ENCODE measurements around the gene PUDP. TPM values are rescaled to one million over a fixed set of nuclear protein-coding genes. Genes with fewer than 3 reads are reported as not detected.
"Not testable (repeated sequence)": the region's sequence is repeated elsewhere in the genome, so short reads cannot be mapped to it uniquely, and the experiment has no call there.

The PUDP gene
- total and polyA plus RNA-seq, 2 experiments from 2014 or later, result 22.6 to 32.8 TPM

DNA sequence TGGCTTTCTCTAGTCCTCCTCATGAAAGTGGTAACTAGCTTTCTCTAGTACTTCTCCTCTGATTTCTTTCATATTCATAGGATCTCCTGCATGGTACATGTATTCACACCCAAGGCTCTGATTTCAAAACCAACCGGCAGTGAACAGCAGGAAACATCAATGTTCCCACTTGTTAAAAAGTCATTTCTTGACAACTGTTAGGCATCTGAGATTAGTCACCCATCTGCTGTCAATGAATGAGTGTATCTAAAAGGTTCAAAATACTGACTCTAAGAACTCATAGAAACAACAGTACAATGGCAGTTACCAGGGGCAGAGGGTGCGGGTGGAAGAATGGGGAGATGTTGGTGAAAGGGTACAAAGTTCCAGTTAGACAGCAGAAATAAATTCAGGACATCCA, 31.5 kb upstream of the PUDP start:
- 87% methylated on average over 2 of the region's 2 CpGs for WGBS (ENCODE audit: low lambda C conversion rate, missing lambda C conversion rate)
- Histone ChIP-seq H3K79me2 (no peaks in the 10 kb centered on the region), H3K4me3 (no peak overlapping the region), H3K27ac (no peak overlapping the region), H3K27me3 (no peaks in the 10 kb centered on the region), H3K9me2 (replicated peaks; ENCODE audit: insufficient read depth) (no peaks in the 10 kb centered on the region), H3K4me1 (ENCODE audit: insufficient read depth) (no peaks in the 10 kb centered on the region), H3K36me3 (replicated peaks; ENCODE audit: insufficient read depth, low read depth) (no peaks in the 10 kb centered on the region), H2AFZ (no peak overlapping the region), H3K9me3 (ENCODE audit: low read depth) (no peaks in the 10 kb centered on the region), H4K20me1 (ENCODE audit: insufficient read depth, poor library complexity, severe bottlenecking) (no peaks in the 10 kb centered on the region), H3K4me2 (no peak overlapping the region)
- TF ChIP-seq EZH2 (IDR thresholded peaks at IDR 0.05; ENCODE audit: borderline replicate concordance), result no peak
- TF ChIP-seq, protein P1, sequence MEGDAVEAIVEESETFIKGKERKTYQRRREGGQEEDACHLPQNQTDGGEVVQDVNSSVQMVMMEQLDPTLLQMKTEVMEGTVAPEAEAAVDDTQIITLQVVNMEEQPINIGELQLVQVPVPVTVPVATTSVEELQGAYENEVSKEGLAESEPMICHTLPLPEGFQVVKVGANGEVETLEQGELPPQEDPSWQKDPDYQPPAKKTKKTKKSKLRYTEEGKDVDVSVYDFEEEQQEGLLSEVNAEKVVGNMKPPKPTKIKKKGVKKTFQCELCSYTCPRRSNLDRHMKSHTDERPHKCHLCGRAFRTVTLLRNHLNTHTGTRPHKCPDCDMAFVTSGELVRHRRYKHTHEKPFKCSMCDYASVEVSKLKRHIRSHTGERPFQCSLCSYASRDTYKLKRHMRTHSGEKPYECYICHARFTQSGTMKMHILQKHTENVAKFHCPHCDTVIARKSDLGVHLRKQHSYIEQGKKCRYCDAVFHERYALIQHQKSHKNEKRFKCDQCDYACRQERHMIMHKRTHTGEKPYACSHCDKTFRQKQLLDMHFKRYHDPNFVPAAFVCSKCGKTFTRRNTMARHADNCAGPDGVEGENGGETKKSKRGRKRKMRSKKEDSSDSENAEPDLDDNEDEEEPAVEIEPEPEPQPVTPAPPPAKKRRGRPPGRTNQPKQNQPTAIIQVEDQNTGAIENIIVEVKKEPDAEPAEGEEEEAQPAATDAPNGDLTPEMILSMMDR (IDR thresholded peaks at IDR 0.05; ENCODE audit: poor library complexity), result no peak
- no peak for TF ChIP-seq EZH2phosphoT487 (IDR thresholded peaks at IDR 0.05; ENCODE audit: low read depth, severe bottlenecking, unreplicated experiment)
- no peak for DNase-seq (ENCODE audit: low spot score)

DNA sequence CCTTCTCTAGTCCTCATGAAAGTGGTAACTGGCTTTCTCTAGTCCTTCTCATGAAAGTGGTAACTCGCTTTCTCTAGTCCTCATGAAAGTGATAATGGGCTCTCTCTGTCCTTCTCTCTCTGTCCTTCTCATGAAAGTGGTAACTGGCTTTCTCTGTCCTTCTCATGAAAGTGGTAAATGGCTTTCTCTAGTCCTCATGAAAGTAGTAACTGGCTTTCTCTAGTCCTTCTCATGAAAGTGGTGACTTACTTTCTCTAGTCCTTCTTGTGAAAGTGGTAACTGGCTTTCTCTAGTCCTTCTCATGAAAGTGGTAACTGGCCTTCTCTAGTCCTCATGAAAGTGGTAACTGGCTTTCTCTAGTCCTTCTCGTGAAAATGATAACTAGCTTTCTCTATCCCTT, 30.9 kb upstream of the PUDP start:
- not testable (repeated sequence) for H3K27ac ChIP-seq; H3K4me2 ChIP-seq; H3K27me3 ChIP-seq; H4K20me1 ChIP-seq (ENCODE audit: insufficient read depth, poor library complexity, severe bottlenecking); H2AFZ ChIP-seq; H3K4me1 ChIP-seq (ENCODE audit: insufficient read depth); H3K9me3 ChIP-seq (ENCODE audit: low read depth); H3K79me2 ChIP-seq; H3K4me3 ChIP-seq; H3K9me2 ChIP-seq (replicated peaks; ENCODE audit: insufficient read depth); DNase-seq (ENCODE audit: low spot score); H3K36me3 ChIP-seq (replicated peaks; ENCODE audit: insufficient read depth, low read depth)
- WGBS (ENCODE audit: low lambda C conversion rate, missing lambda C conversion rate), result 68% methylated on average over 2 of the region's 2 CpGs

DNA sequence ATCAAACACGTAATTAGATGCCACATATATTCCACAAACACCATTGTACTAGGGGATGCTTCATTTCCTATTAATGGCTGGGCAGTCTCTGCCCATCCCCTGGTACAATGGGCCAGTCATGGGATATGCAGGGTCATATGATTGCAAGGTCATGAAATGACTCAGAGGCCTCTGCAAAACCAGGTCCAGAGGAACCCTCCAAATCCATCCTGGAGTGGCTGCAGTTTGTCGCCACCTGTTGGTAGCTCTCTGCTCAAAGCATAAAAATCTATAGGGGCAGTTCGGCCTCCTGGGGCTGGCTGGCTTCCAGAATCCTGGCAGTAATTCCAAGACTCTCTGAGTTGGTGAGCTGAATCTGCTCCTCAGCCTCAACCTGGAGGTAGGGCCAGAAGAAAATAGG, 22.9 kb upstream of the PUDP start:
- TF ChIP-seq EZH2phosphoT487 (IDR thresholded peaks at IDR 0.05; ENCODE audit: low read depth, severe bottlenecking, unreplicated experiment) (no peak), EZH2 (IDR thresholded peaks at IDR 0.05; ENCODE audit: borderline replicate concordance) (no peak)
- TF ChIP-seq, protein P1 (IDR thresholded peaks at IDR 0.05; ENCODE audit: poor library complexity), result no peak
- WGBS (ENCODE audit: low lambda C conversion rate, missing lambda C conversion rate), result 76% methylated on average over 3 of the region's 3 CpGs
- Histone ChIP-seq H3K9me3 (ENCODE audit: low read depth) (no peaks in the 10 kb centered on the region), H3K36me3 (replicated peaks; ENCODE audit: insufficient read depth, low read depth) (no peaks in the 10 kb centered on the region), H3K4me1 (ENCODE audit: insufficient read depth) (no peaks in the 10 kb centered on the region), H2AFZ (no peak overlapping the region), H4K20me1 (ENCODE audit: insufficient read depth, poor library complexity, severe bottlenecking) (no peaks in the 10 kb centered on the region), H3K79me2 (no peaks in the 10 kb centered on the region), H3K27me3 (no peaks in the 10 kb centered on the region), H3K9me2 (replicated peaks; ENCODE audit: insufficient read depth) (no peaks in the 10 kb centered on the region), H3K4me2 (no peak overlapping the region), H3K27ac (no peak overlapping the region), H3K4me3 (no peak overlapping the region)
- DNase-seq (ENCODE audit: low spot score), result peak; percentile 8

DNA sequence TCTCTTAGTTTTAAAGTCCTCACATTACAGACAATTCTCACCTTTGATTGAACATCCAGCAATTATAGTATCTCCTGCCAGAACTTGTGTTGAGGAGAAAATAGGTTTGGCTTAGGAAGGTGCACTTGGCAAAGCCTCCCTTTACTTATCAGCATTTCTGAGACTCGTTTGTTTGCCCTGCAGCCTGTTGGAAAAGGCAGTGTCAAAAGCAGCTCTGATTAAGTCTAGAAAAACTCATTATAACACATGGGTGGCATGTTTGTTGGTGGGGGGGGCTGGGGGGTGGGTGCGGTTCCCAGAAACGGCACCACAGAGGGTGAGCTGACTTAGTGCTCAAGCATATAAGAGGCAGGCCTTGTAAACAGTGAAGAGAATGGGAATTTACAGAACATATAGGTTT, 21.7 kb upstream of the PUDP start:
- no peaks in the 10 kb centered on the region for H3K4me1 ChIP-seq (ENCODE audit: insufficient read depth)
- no peak for TF ChIP-seq EZH2 (IDR thresholded peaks at IDR 0.05; ENCODE audit: borderline replicate concordance)
- TF ChIP-seq, protein P1 (IDR thresholded peaks at IDR 0.05; ENCODE audit: poor library complexity), result no peak
- no peak overlapping the region for H2AFZ ChIP-seq
- no peaks in the 10 kb centered on the region for H4K20me1 ChIP-seq (ENCODE audit: insufficient read depth, poor library complexity, severe bottlenecking)
- H3K27me3 ChIP-seq, result no peaks in the 10 kb centered on the region
- H3K9me3 ChIP-seq (ENCODE audit: low read depth), result no peaks in the 10 kb centered on the region
- no peaks in the 10 kb centered on the region for H3K9me2 ChIP-seq (replicated peaks; ENCODE audit: insufficient read depth)
- H3K4me2 ChIP-seq, result no peak overlapping the region
- H3K36me3 ChIP-seq (replicated peaks; ENCODE audit: insufficient read depth, low read depth), result no peaks in the 10 kb centered on the region
- no peak for DNase-seq (ENCODE audit: low spot score)
- no peaks in the 10 kb centered on the region for H3K79me2 ChIP-seq
- H3K27ac ChIP-seq, result no peak overlapping the region
- H3K4me3 ChIP-seq, result no peak overlapping the region
- WGBS (ENCODE audit: low lambda C conversion rate, missing lambda C conversion rate), result 69% methylated on average over 3 of the region's 3 CpGs
